Measurements from ENCODE around the gene FRY.

DNA sequence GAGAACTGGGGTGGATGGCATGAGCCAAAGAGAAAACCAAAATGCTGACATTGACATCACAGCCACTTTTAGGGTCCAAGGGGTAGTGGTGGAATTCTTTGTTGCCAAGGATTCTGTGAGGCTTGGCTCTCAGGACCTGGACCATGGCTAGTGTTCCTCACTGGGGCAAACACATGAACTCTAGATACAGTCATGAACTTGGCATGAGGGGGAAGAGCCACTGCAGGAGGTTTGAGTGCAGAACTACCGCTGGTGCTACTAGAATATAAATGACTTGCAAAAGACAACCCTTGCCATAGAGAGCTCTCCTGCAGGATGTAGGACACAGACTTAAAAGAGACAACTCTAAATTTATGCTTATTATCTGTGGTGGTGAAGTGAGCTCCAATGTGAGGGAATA, 29.8 kb upstream of the FRY start:
- TF ChIP-seq EZH2 (IDR thresholded peaks at IDR 0.05) (no peak), POLR2AphosphoS5 (IDR thresholded peaks at IDR 0.05; ENCODE audit: borderline replicate concordance, low read depth, low read length) (no peak)
